HG03025 (cell line): ENCODE data around the gene NUTF2.
A peak's percentile ranks its signal among the peaks of the same experiment; 100 is the strongest.
"Not testable (repeated sequence)": the region's sequence is repeated elsewhere in the genome, so short reads cannot be mapped to it uniquely, and the experiment has no call there.

Experiments
- ATAC-seq: cut with Tn5 transposase; IDR thresholded peaks from one replicate; pipeline ENCODE4 v1.9.1; 2021; ENCODE audit warnings: mild to moderate bottlenecking, moderate library complexity; ENCODE audit not compliant: unreplicated experiment, low FRiP score

NUTF2 gene

GRCh38 chr16:67883146-67883871 lies 36.6 kb downstream of the NUTF2 start:
- no peak for ATAC-seq

- no peak for ATAC-seq
These were observed 37.1 kb downstream of the NUTF2 start for GRCh38 chr16:67883872-67884261.

GRCh38 chr16:67884684-67885083 lies 38.0 kb downstream of the NUTF2 start, which contains the start of gene NRN1L:
NRN1L (plus strand) TSS chr16:67884885; CDS start chr16:67884904, 19 bp downstream.
- ATAC-seq: no peak

- ATAC-seq: no peak
These were observed 38.8 kb downstream of the NUTF2 start for GRCh38 chr16:67885545-67885944.

GRCh38 chr16:67885976-67886375 lies 39.2 kb downstream of the NUTF2 start:
- ATAC-seq: no peak

- no peak for ATAC-seq
These were observed 39.7 kb downstream of the NUTF2 start for GRCh38 chr16:67886387-67886786.

- ATAC-seq: no peak
These were observed 41.6 kb downstream of the NUTF2 start for GRCh38 chr16:67888331-67888730.

- ATAC-seq: no peak
These were observed 45.6 kb downstream of the NUTF2 start for GRCh38 chr16:67892375-67892774.

GRCh38 chr16:67892899-67893742 lies 46.4 kb downstream of the NUTF2 start, which contains the start of gene PSKH1:
PSKH1 (plus strand) TSS chr16:67893254; CDS start chr16:67908750, 15,496 bp downstream.
- ATAC-seq: peak; percentile 84

GRCh38 chr16:67893743-67894399 lies 47.1 kb downstream of the NUTF2 start:
- no peak for ATAC-seq

- no peak for ATAC-seq
These were observed 50.5 kb downstream of the NUTF2 start for GRCh38 chr16:67897231-67897630.

- no peak for ATAC-seq
These were observed 55.0 kb downstream of the NUTF2 start for GRCh38 chr16:67901734-67902133.

GRCh38 chr16:67902831-67903230 lies 56.1 kb downstream of the NUTF2 start:
- no peak for ATAC-seq

GRCh38 chr16:67907397-67908180 lies 60.9 kb downstream of the NUTF2 start:
- no peak for ATAC-seq

GRCh38 chr16:67909056-67909742 lies 62.5 kb downstream of the NUTF2 start:
- ATAC-seq: no peak

- ATAC-seq: no peak
These were observed 63.4 kb downstream of the NUTF2 start for GRCh38 chr16:67910158-67910557.

- no peak for ATAC-seq
These were observed 68.2 kb downstream of the NUTF2 start for GRCh38 chr16:67914758-67915495.

GRCh38 chr16:67915496-67915769 lies 68.7 kb downstream of the NUTF2 start:
- ATAC-seq: not testable (repeated sequence)
